Measurements from ENCODE around the gene SDS. TPM values are rescaled to one million over a fixed set of nuclear protein-coding genes. Genes with fewer than 3 reads are reported as not detected.

The SDS gene, protein sequence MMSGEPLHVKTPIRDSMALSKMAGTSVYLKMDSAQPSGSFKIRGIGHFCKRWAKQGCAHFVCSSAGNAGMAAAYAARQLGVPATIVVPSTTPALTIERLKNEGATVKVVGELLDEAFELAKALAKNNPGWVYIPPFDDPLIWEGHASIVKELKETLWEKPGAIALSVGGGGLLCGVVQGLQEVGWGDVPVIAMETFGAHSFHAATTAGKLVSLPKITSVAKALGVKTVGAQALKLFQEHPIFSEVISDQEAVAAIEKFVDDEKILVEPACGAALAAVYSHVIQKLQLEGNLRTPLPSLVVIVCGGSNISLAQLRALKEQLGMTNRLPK
- total RNA-seq, result 680 TPM

DNA sequence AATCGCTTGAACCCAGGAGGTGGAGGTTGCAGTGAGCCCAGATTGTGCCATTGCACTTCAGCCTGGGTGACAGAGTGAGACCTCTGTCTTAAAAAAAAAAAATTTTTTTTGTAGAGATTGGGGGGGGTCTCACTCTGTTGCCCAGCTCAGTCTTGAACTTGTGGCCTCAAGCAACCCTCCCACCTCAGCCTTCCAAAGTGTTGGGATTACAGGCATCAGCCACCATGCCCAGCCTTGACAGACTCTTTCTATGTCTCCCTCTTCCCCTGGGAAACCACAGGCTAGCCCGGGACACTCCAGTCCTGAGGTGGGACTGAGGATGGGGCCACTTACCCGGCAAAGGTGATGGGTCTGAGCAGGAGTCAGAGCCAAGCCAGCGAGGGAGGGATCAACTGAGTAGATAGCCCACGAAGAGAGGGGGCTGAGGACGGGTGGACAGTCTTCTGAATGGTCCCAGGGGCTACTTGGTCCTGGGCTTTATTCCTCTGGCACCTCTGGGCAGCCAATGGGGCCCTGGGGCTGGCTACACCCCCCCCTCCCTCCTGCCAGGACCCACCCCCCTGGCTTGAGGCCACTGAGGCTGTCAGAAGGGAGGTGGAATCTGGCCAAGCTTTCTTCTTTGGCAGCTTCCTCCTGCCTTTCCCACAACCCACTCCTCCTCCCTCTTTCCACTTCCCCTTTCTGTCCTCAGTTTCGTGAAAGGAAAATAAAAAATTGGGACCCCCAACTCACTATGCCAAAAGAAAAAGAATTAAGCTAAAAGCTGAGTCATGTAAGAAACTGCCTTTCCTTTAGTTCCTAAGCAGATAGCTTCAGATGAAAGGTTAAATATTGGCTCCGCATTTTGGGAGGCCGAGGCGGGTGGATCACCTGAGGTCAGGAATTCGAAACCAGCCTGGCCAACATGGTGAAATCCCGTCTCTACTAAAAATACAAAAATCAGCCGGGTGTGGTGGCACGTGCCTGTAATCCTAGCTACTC lies at the start of gene SDS:
TSS of gene SDS (minus strand) at position 453 of the 981 bp plus-strand sequence. CDS start 4,179 bp downstream, outside the sequence.
- DNase-seq (ENCODE audit: low spot score), result peak; percentile 95
- peak; percentile 65 for ATAC-seq

DNA sequence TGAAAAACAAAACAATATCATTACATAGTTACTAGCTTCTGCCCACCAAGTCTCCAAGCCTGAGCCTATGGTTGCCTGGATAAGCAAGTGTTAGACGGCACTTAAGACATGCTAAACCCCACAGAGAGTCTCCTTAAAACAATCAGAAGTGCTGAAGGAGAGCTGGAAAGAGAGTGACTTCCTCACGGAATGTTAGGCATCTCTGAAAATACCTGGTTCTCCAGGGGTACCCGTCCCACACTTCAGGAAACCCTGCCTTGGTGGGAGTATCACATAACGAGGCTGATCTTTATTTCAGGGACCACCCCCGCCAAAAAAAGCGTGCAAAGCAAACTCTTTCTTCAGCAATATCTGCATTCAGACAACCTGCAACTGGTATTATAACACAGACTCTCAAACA lies 49.6 kb upstream of the SDS start:
- DNase-seq (ENCODE audit: low spot score) (no peak), ATAC-seq (no peak)

DNA sequence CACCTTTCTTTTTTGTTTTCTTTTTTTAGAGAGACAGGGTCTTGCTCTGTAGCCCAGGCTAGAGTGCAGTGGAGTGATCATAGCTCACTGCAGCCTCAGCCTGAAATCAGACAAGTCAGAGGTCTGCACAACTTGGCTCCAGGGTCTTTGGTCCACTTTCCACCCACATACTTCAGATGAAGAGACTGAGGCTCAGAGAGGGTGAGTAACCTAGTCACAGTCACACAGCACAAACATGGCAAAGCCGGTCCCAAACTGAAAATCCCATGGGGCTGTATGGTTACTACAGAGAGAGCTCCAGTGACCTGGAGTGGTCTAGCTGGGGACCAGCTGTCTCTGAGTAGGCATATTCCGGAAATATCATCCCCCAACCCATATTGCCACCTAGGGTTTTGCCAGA lies 48.8 kb upstream of the SDS start:
- no peak for ATAC-seq
- DNase-seq (ENCODE audit: low spot score), result no peak

DNA sequence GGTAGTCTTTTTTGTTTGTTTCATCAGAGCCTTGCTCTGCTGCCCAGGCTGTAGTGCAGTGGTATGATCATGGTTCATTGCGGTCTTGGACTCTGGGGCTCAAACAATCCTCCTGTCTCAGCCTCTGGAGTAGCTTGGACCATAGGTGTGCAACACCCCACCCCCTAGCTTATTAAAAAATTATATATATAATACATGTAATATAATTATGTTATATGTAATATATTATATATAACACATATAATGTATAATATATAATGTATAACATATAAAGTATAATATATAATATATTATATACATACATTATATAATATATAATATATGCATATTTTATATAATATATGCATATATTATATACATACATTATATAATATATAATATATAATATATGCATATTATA lies 46.2 kb upstream of the SDS start:
- DNase-seq (ENCODE audit: low spot score) (no peak), ATAC-seq (no peak)

DNA sequence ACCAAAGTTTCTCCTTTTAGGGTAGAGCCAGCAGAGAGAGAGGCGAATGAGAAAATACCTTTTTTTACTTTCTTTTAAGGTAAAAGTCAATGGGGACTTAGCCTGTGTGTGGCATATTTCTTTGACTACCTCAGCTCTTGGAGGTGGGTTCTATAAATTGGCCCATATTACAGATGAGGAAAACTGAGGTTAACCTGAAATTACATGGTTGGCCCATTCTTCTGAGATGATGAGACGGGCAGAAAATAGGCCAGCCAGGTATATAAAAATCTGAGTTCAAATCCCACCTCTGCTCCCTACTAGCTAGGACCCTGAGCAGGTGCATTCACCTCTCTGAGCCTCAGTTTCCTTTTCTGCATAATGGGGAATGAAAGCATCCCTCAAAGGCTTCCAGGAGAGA lies 45.6 kb upstream of the SDS start:
- DNase-seq (ENCODE audit: low spot score), result no peak

DNA sequence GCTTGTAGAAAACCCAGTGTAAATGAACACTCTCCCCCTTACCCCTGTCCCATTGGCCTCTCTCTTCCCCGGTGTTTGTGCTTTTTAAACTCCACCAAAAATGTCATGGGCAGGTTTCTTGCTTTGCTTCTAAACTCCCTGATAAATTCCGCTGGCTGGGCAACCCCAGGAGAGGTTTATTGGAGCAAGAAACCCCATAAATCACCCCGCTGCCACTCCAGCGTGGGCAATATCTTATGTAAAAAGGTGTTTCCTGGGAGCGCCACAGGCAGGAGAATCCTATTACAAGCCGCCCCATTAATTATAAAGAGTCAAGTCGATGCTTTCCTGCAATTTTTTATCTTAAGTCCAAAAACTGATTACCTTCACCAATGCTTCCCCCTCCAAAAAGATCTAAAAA lies 45.2 kb upstream of the SDS start:
- no peak for ATAC-seq
- no peak for DNase-seq (ENCODE audit: low spot score)

More for the DNA sequence above, 45.6 kb upstream of the SDS start:
- no peak for ATAC-seq

DNA sequence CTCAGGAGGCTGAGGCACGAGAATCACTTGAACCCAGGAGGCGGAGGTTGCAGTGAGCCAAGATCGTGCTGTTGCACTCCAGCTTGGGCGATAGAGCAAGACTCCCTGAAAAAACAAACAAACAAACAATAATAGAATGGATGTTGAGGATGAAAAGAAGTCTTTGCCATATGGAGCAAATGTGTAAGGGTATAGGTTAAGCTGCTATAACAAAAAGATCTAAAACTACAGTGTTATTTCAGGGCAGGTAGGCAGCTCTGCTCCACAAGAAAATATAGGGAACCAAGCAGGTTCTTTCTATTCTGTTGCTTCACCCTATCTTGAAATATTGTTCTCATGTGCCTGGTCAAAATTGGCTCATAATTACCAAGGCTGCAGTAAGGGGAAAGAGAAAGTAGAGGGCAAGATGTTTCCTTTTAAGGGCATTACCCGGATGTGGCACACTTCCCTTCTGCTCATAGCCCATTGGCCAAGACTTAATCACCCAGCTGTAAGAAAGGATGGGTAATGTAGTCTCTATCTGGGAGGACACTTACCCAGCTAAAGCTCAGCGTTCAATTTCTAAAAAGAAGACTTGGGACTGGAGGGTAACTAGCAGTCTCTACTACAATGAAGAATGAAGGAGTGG lies 42.0 kb upstream of the SDS start:
- ATAC-seq, result no peak
- DNase-seq (ENCODE audit: low spot score), result no peak

DNA sequence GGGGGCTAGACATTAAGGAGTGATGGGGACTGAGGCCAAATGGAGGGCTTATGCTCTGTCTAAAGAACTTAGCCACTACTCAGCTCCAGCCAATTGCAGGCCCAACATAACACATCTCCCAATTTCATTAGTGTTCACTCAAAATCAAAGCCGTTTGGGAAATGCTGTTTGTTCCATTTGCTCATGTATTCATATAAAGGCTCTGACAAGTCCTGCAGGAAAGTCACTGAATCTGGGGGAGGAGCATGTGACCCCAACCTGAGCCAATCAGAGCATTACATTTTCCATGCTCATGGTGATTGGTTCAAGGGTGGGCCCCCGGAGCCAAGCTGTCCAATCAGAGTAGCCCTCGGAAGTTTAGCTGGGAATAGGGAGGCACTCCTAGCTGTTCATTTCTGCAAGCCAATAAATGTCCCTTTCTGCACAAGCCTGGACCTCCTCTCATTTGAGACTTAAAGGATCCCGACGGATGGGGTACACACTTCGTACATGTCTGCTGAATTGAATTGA lies 39.4 kb upstream of the SDS start:
- no peak for ATAC-seq
- no peak for DNase-seq (ENCODE audit: low spot score)

DNA sequence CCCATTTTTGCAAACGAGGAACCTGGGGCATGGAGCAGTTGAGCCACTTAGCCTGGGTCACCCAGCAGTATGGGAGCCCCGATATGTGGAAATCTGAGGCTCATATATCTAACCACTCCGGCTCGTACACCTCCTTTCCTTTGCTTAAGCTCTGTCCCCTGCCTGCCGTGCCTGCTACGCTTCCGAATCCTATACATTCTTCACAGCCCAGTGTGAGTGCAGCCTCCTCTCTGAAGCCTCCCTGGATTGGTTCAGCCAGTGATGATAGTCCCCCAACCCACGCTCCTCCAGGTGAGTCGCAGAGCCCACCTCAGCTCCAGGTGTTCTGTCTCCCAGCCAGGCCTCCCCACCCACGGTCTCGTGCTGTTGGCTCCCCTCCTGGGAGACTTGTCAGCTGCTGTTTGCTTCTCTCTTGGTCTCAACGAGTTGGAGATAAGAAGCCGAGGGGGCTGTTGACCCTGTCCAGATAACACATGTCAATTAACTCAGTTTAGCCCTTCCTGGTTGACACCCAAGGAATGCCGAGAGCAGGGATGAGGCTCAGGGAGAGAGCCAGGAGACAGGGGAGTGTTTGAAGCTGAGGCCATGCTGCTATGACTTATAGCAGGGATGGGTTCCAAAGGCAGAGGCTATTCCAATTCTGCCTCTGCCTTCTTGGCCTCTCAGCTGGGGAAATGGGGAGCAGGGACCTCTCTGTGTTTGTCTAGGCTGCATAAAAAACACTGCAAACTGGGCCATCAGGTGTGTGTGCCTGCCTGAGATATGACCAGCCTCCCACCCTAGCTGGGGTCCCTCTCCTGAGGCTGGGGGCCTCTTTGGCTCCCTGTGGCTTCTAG lies 37.5 kb upstream of the SDS start:
- DNase-seq (ENCODE audit: low spot score) (no peak), ATAC-seq (no peak)

DNA sequence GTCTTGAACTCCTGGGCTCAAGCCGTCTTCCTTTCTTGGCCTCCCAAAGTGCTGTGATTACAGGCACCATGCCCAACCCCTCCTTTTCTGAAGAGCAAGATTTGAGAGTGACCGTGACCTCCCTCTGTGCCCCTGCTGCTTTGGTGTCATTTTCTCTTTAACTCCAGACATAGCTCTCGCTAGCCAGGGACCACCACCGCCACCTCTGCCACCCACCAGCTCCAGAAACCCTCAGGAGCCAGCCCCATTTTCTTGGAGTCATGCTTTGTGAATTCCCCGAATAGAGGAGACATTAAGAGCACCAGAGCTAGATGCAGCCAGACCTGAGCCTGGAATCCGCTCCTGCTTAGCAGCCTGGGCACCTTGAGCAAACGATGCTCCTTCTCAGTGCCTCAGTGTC lies 36.6 kb upstream of the SDS start:
- ATAC-seq, result no peak

DNA sequence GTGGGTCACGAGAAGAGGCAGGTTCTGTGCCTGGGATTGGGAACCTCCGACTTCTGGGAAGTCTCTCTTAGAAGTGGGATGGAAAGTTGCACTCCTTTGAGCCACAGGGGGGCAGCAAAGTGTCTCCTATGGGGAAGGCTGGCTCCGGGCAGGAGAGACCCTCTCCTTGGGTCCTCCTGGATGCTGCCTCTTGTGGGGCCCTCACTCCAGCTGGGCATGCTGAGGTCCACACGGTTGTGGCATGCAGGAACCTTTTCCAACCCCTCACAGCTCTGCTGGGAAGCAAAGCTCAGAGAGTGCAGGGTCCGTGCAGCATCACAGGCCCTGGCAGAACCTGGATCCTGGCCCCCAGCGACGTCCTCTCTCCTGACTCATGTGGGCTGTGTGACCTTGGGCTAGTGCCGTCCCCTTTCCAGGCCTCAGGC lies 35.9 kb upstream of the SDS start:
- DNase-seq (ENCODE audit: low spot score) (no peak), ATAC-seq (peak; percentile 76)

More for the DNA sequence above, 36.6 kb upstream of the SDS start:
- DNase-seq (ENCODE audit: low spot score), result no peak

DNA sequence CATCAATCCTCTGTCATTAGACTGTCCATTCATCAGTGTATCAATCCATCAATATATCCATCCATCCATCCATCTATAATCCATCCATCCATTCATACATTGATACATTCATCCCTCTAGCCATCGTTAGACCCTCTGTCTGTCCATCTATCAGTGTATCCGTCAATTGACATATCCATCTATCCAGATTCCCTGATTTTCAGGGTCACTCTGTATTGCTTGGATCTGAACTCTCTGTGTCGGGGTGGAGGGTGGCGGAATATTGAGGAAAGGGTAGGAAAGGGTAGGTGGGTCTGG lies 35.6 kb upstream of the SDS start:
- DNase-seq (ENCODE audit: low spot score) (no peak), ATAC-seq (no peak)

DNA sequence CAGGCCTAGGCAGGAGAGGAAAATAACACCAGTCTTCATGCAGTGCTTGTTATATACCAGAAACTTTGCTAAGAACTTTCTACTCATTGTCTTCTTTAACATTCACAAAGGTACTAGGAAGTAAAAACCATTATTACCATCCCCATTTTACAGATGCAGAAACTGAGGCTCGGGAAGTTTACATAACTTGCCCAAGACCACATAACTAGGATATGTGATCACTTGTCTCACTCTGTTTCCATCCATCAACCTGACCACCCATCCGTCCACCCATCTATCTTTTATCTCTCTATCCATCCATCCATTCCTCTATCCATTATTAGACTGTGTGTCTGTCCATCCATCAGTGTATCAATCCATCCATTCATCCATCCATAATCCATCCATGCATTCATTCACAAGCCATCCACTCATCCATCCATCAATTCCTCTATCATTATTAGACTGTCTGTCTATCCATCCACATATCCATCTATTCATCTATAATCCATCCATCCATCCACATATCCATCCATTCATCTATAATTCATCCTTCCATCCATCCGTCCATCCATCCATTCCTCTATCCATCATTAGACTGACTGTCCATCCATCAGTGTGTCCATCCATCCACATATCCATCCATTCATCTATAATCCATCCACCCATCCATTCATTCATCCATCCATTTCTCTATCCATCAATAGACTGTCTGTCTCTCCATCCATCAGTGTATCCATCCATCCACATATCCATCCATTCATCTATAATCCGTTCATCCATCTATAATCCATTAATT lies 35.0 kb upstream of the SDS start:
- no peak for DNase-seq (ENCODE audit: low spot score)
- ATAC-seq, result no peak

DNA sequence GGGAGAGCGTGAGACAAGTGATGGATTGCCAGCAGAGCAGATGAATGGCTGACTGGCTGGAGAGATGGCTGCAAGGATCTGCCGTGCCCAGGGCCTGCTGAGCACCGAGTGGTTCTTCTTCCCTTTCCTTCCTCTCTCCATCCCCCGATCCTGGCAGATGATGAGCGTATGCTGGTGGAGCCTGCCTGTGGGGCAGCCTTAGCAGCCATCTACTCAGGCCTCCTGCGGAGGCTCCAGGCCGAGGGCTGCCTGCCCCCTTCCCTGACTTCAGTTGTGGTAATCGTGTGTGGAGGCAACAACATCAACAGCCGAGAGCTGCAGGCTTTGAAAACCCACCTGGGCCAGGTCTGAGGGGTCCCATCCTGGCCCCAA lies 34.0 kb upstream of the SDS start:
- DNase-seq (ENCODE audit: low spot score), result no peak
- no peak for ATAC-seq

DNA sequence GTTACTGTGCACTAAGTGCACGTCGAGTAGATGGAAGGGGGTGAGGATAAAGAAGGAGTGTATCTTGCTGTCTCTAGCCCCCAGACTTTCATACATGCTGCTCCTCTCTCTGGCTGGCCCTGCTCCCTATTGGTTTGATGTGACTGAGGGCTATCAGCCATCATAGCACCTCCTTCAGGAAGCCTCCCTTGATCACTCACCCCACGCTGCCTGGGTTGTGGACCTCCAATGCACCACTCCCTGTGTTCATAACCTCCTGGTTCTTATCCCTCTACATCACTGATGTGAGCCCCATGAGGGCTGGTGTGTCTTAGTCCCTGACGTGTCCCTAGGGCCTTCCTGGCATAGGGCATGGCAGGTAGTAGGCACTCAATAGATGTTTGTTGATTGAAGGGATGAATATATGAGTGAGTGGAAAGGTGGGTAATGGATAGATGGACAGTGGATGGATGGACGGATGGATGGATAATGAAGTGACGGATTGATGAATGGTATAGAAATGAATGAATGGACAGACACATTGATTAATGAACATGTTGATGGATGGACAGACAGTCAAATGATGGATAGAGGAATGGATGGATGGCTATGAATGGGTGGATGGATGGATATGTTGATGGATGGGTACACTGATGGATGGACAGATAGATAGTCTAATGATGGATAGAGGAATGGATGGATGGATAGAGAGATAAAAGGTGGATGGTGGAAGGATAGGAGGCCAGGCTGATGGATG lies 33.5 kb upstream of the SDS start:
- no peak for ATAC-seq
- no peak for DNase-seq (ENCODE audit: low spot score)

DNA sequence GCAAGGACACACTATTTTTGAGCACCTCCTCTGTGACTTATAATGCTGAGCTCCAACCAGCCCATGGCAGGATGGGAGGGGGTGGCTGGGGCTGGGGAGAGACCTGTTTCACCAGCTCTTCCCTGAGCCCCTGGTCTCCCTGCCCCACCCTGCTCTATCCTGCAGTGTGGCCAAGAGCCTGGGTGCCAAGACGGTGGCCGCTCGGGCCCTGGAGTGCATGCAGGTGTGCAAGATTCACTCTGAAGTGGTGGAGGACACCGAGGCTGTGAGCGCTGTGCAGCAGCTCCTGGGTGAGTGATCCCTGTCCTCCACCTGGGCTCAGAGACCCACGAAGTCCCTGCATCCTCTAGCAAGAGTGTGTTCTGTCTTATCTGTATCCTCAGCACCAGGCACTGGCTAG lies 32.9 kb upstream of the SDS start:
- no peak for DNase-seq (ENCODE audit: low spot score)
- ATAC-seq, result no peak

DNA sequence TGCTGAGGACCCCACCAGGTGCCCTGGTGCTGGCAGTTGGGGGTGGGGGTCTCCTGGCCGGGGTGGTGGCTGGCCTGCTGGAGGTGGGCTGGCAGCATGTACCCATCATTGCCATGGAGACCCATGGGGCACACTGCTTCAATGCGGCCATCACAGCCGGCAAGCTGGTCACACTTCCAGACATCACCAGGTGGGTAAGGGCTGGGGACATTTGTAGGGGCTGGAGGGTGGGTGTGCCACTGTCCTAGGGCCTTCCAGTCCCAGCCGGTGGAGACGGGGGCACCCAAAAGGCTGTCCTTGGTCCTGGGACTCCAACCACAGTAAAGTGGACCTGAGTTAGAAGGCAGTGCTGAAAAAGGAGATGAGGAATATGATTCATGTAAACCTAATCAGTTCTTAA lies 31.7 kb upstream of the SDS start:
- no peak for DNase-seq (ENCODE audit: low spot score)

DNA sequence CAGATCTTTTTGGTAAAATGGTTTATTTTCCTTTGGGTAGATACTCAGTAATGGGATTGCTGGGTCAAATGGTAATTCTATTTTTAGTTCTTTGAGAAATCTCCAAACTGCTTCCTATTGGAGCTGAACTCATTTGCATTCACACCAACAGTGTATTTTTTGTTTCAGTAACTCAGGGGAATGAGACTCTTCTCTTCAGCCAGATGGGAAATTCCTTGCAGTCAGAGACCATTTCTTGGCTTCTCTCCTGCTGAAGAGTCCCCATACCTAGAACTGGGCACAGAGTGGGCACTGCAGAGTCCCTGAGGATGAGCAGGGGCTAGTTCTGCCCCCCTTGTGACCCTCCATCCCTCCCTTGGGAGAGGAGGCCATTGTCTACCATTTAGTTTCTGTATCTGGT lies 29.3 kb upstream of the SDS start:
- no peak for ATAC-seq
- no peak for DNase-seq (ENCODE audit: low spot score)

More for the DNA sequence above, 31.7 kb upstream of the SDS start:
- no peak for ATAC-seq

DNA sequence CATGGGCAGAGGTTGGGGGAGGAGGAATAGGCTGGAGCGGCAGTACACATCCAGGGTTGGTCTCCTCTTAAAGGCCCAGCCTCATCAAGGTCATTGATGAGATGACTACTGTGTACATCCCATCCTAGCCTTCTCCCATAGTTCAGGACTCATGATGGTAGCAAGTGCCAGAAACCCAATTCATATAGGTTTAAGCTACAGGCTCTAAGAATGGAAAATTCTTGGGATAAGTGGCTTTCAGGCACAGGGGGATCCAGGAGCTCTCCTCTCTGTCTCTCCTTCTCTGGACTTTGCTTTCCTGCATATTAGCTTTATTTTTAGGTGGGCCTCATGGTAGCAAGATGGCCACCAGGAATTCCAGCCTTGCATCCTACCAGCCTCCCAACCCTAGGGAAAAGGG lies 24.8 kb upstream of the SDS start:
- ATAC-seq, result no peak
- no peak for DNase-seq (ENCODE audit: low spot score)
